HL-60 (cell line): ENCODE results near the gene IFI30.

Experiments
- DNase-seq, 2 experiments: peaks; one replicate each; pipeline ENCODE4 v3.0.0-alpha.2; 2010 to 2020; ENCODE audit warnings: low read depth in 1 of 2, low spot score in 1 of 2
- H3K27ac ChIP-seq: fragments of 250-450 bp; sonication (Bioruptor Pico); replicated peaks from 2 replicates; pipeline ENCODE4 v1.5.1; 2020; ENCODE audit warnings: mild to moderate bottlenecking, moderate library complexity
- H3K27me3 ChIP-seq: fragments of 250-450 bp; sonication (Bioruptor Pico); 2 replicates; pipeline ENCODE4 v1.5.1; 2021; ENCODE audit warnings: mild to moderate bottlenecking, moderate library complexity; ENCODE audit not compliant: insufficient read depth, poor library complexity, severe bottlenecking
- H3K4me3 ChIP-seq: replicated peaks from 2 replicates; pipeline ENCODE4 v1.5.1; 2011; ENCODE audit warnings: mild to moderate bottlenecking, control low read depth, low read length; ENCODE audit not compliant: insufficient read depth
- CTCF ChIP-seq: IDR thresholded peaks from one replicate; pipeline ENCODE4 v1.5.1; 2011; ENCODE audit warnings: low read length, control low read depth, inconsistent platforms; ENCODE audit not compliant: insufficient read depth
- GABPA ChIP-seq: IDR thresholded peaks from 2 replicates; pipeline ENCODE4 v1.6.1; 2012; ENCODE audit warnings: low read depth
- POLR2AphosphoS5 ChIP-seq: IDR thresholded peaks from 2 replicates; pipeline ENCODE4 v1.6.1; 2012; ENCODE audit warnings: low read depth
- REST ChIP-seq: IDR thresholded peaks from 2 replicates; pipeline ENCODE4 v1.6.1; 2012; ENCODE audit warnings: low read depth; ENCODE audit not compliant: insufficient replicate concordance
- SPI1 ChIP-seq: IDR thresholded peaks from 2 replicates; pipeline ENCODE4 v1.6.1; 2012; ENCODE audit warnings: low read depth, mild to moderate bottlenecking, borderline replicate concordance

Gene IFI30

DNA sequence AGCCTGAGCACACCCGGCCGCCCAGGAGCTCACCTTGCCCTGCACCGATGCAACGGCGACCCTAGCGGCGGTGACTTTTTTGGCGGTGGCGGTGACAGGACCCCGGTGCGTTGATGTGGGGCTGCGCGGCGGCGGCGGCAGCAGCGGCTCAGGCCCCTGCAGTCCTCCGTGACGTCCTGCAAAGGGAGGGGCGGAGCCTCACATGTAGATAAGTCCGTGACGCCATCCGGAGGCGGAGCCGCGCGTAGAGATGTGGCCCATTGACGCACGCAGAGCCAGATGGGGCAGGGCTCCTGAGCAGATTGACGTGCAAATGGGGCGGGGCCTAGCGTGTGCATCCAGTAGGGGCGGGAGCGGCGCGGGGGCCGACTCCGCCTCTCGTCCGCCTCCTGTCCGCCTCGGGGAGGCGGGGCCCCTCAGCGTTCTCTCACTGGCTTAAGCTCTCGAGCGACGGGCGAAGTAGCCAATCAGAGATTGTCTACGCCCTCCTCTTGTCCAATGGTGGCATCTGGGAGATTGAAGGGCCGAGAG is 30.3 kb downstream of the IFI30 start, which contains the start of gene RAB3A:
RAB3A (minus strand) TSS at position 180 of the 531 bp plus-strand sequence. CDS start 1,302 bp downstream, outside the sequence.
- peak; percentile 99 to 100 for DNase-seq
- H3K27me3 ChIP-seq, result no peaks in the 10 kb centered on the region
- TF ChIP-seq REST (no peak), CTCF (no peak), SPI1 (no peak), GABPA (no peak), POLR2AphosphoS5 (no peak)
- peak within 1 kb of the TSS; percentile 96 for H3K4me3 ChIP-seq
- peak within 1 kb of the TSS; percentile 51 for H3K27ac ChIP-seq

- H3K4me3 ChIP-seq, result peak overlapping the region; percentile 57
- TF ChIP-seq CTCF, result no peak
- no peak for DNase-seq
- peak overlapping the region; percentile 51 for H3K27ac ChIP-seq
- H3K27me3 ChIP-seq, result no peaks in the 10 kb centered on the region
Observed at GRCh38 chr19:18204394-18205199, 31.0 kb downstream of the IFI30 start.

DNA sequence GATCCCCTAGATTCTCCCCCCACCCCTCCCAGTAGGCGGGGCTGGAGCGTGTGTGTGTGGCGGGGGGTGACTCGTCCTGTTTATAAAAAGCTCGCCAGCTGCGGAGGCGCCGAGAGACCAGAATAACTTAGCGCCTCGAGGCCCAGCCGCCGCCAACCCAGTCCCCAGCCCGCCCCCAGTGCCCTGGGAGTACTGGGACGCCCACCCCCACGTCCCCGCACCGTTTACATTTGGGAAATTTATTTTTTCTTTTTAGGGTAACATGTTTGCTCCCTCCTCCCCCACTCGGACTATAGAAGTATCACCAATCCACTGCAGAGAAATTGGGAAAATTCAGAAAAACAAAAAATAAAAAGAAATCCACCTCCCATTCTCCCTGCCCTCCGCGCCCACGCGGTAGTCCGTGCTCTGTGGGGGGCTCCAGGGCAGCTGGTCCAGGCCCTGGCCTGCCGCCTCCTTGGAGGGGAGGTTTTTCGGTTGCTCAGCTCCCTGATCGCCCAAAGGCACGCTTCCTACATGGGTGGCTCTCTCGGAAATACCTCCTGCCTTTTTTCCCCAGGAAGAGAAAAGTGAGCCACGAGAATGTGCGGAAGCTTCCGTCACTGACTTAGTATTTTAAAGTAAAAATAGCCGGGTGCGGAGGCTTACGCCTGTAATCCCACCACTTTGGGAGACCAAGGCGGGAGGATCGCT is 31.7 kb downstream of the IFI30 start:
- Histone ChIP-seq H3K27ac (peak overlapping the region; percentile 51), H3K4me3 (peak overlapping the region; percentile 57), H3K27me3 (no peaks in the 10 kb centered on the region)
- peak in 1 of 2 experiments; percentile 45 for DNase-seq
- no peak for TF ChIP-seq POLR2AphosphoS5
- no peak for TF ChIP-seq GABPA
- no peak for TF ChIP-seq SPI1
- no peak for TF ChIP-seq REST
- TF ChIP-seq CTCF, result no peak
